ENCODE results near the gene VAPB.
"Not testable (repeated sequence)": the region's sequence is repeated elsewhere in the genome, so short reads cannot be mapped to it uniquely, and the experiment has no call there.

VAPB gene

GRCh38 chr20:58406422-58407001 lies 17.5 kb downstream of the VAPB start:
- no peak overlapping the region for H3K4me3 ChIP-seq
- H3K36me3 ChIP-seq: peaks cover 12 to 34% (median 22%) of the 10 kb centered on the region in 11 experiments
- peaks cover 12 to 33% (median 30%) of the 10 kb centered on the region in 11 experiments; a peak in 20 of 22 replicates for H3K9me3 ChIP-seq (replicated peaks in 1 of 11)
- no peak overlapping the region for H3K9ac ChIP-seq
- peaks cover 18 to 62% (median 31%) of the 10 kb centered on the region in 10 experiments for H3K4me1 ChIP-seq
- H3K4me2 ChIP-seq: 0 out of 22 replicates have a peak overlapping the region, but pooled peaks of 1 of the 11 experiments have one; percentile 61
- peaks cover 52 to 99% (median 69%) of the 10 kb centered on the region in 11 experiments for H4K20me1 ChIP-seq
- no peak for TF ChIP-seq Cebpa-rat (IDR thresholded peaks at IDR 0.05)
- H3K27me3 ChIP-seq: no peaks in the 10 kb centered on the region
- H3K27ac ChIP-seq: peak overlapping the region in 1 of 11 experiments; percentile 13; a peak in 1 of 22 replicates

GRCh38 chr20:58407201-58407873 lies 18.3 kb downstream of the VAPB start:
- Histone ChIP-seq H3K27me3 (no peaks in the 10 kb centered on the region), H3K4me3 (no peak overlapping the region), H3K36me3 (peaks cover 14 to 42% (median 30%) of the 10 kb centered on the region in 11 experiments), H3K4me1 (peaks cover 10 to 54% (median 23%) of the 10 kb centered on the region in 10 experiments), H4K20me1 (peaks cover 44 to 93% (median 61%) of the 10 kb centered on the region in 11 experiments), H3K9me3 (replicated peaks in 1 of 11) (peaks cover 17 to 41% (median 38%) of the 10 kb centered on the region in 11 experiments; a peak in 20 of 22 replicates), H3K9ac (no peak overlapping the region), H3K4me2 (peak overlapping the region in 5 of 11 experiments; percentile 24 to 61 (median 49); a peak in 7 of 22 replicates), H3K27ac (peak overlapping the region in 6 of 11 experiments; percentile 27 to 67 (median 50); a peak in 9 of 22 replicates)
- no peak for TF ChIP-seq Cebpa-rat (IDR thresholded peaks at IDR 0.05)

GRCh38 chr20:58407966-58408557 lies 19.0 kb downstream of the VAPB start:
- Histone ChIP-seq H3K9ac (no peak overlapping the region), H4K20me1 (peaks cover 37 to 86% (median 54%) of the 10 kb centered on the region in 11 experiments), H3K4me1 (peaks cover 3 to 47% (median 15%) of the 10 kb centered on the region in 10 experiments), H3K27ac (peak overlapping the region in 7 of 11 experiments; percentile 10 to 67 (median 51); a peak in 9 of 22 replicates), H3K27me3 (no peaks in the 10 kb centered on the region), H3K36me3 (peaks cover 14 to 48% (median 32%) of the 10 kb centered on the region in 11 experiments), H3K4me2 (peak overlapping the region in 7 of 11 experiments; percentile 13 to 61 (median 45); a peak in 8 of 22 replicates), H3K9me3 (replicated peaks in 1 of 11) (peaks cover 17 to 48% (median 45%) of the 10 kb centered on the region in 11 experiments; a peak in 20 of 22 replicates), H3K4me3 (no peak overlapping the region)
- TF ChIP-seq Cebpa-rat (IDR thresholded peaks at IDR 0.05): no peak

GRCh38 chr20:58408603-58409246 lies 19.7 kb downstream of the VAPB start:
- Histone ChIP-seq H4K20me1 (peaks cover 30 to 79% (median 47%) of the 10 kb centered on the region in 11 experiments), H3K4me3 (no peak overlapping the region), H3K27me3 (no peaks in the 10 kb centered on the region), H3K4me1 (peaks cover 0 to 40% (median 12%) of the 10 kb centered on the region in 10 experiments; a peak in 15 of 20 replicates), H3K9me3 (replicated peaks in 1 of 11) (peaks cover 17 to 48% (median 45%) of the 10 kb centered on the region in 11 experiments; a peak in 20 of 22 replicates), H3K27ac (no peak overlapping the region), H3K9ac (no peak overlapping the region), H3K36me3 (peaks cover 14 to 46% (median 32%) of the 10 kb centered on the region in 11 experiments), H3K4me2 (peak overlapping the region in 3 of 11 experiments; percentile 49 to 61 (median 51); a peak in 5 of 22 replicates)
- TF ChIP-seq Cebpa-rat (IDR thresholded peaks at IDR 0.05): no peak

GRCh38 chr20:58414216-58414615 lies 25.2 kb downstream of the VAPB start:
- peaks cover 22 to 68% (median 39%) of the 10 kb centered on the region in 11 experiments; a peak in 19 of 22 replicates for H4K20me1 ChIP-seq
- H3K4me1 ChIP-seq: peaks cover 3 to 15% (median 11%) of the 10 kb centered on the region in 10 experiments; a peak in 12 of 20 replicates
- H3K9me3 ChIP-seq (replicated peaks in 1 of 11): peaks cover 17 to 52% (median 45%) of the 10 kb centered on the region in 11 experiments; a peak in 20 of 22 replicates
- not testable (repeated sequence) for H3K27me3 ChIP-seq, H3K4me3 ChIP-seq, H3K4me2 ChIP-seq, H3K27ac ChIP-seq, H3K9ac ChIP-seq
- peaks cover 32 to 67% (median 54%) of the 10 kb centered on the region in 11 experiments for H3K36me3 ChIP-seq

- not testable (repeated sequence) for H3K27ac ChIP-seq, H3K27me3 ChIP-seq, H3K4me2 ChIP-seq, H3K9ac ChIP-seq, H3K4me3 ChIP-seq
- Histone ChIP-seq H4K20me1 (peaks cover 22 to 71% (median 43%) of the 10 kb centered on the region in 11 experiments; a peak in 19 of 22 replicates), H3K4me1 (peaks cover 3 to 15% (median 9%) of the 10 kb centered on the region in 10 experiments; a peak in 12 of 20 replicates), H3K9me3 (replicated peaks in 1 of 11) (peaks cover 17 to 47% (median 43%) of the 10 kb centered on the region in 11 experiments; a peak in 20 of 22 replicates), H3K36me3 (peaks cover 37 to 68% (median 60%) of the 10 kb centered on the region in 11 experiments)
These were observed 25.8 kb downstream of the VAPB start for GRCh38 chr20:58414786-58415185.

GRCh38 chr20:58416057-58416456 lies 27.0 kb downstream of the VAPB start:
- Histone ChIP-seq H3K4me2 (peak overlapping the region in 7 of 11 experiments; percentile 2 to 40 (median 20); a peak in 3 of 22 replicates), H3K4me1 (peaks cover 3 to 15% (median 9%) of the 10 kb centered on the region in 10 experiments; a peak in 12 of 20 replicates), H3K9ac (no peak overlapping the region), H4K20me1 (peaks cover 26 to 72% (median 51%) of the 10 kb centered on the region in 11 experiments; a peak in 19 of 22 replicates), H3K27ac (no peak overlapping the region), H3K9me3 (replicated peaks in 1 of 11) (peaks cover 7 to 34% (median 30%) of the 10 kb centered on the region in 11 experiments; a peak in 20 of 22 replicates), H3K36me3 (peaks cover 43 to 68% (median 61%) of the 10 kb centered on the region in 11 experiments), H3K4me3 (no peak overlapping the region), H3K27me3 (no peaks in the 10 kb centered on the region)
- TF ChIP-seq Cebpa-rat (IDR thresholded peaks at IDR 0.05): no peak

- Histone ChIP-seq H3K36me3 (peaks cover 42 to 68% (median 61%) of the 10 kb centered on the region in 11 experiments), H3K27ac (no peak overlapping the region), H3K27me3 (no peaks in the 10 kb centered on the region), H4K20me1 (peaks cover 26 to 73% (median 55%) of the 10 kb centered on the region in 11 experiments; a peak in 19 of 22 replicates), H3K9ac (no peak overlapping the region), H3K4me2 (peak overlapping the region in 3 of 11 experiments; percentile 2 to 22 (median 20); a peak in 3 of 22 replicates), H3K4me1 (peaks cover 3 to 15% (median 9%) of the 10 kb centered on the region in 10 experiments; a peak in 12 of 20 replicates), H3K4me3 (no peak overlapping the region), H3K9me3 (replicated peaks in 1 of 11) (peaks cover 0 to 26% (median 23%) of the 10 kb centered on the region in 11 experiments; a peak in 20 of 22 replicates)
- no peak for TF ChIP-seq Cebpa-rat (IDR thresholded peaks at IDR 0.05)
These were observed 27.8 kb downstream of the VAPB start for GRCh38 chr20:58416835-58417234.
